Mesenchymal stem cell (in vitro differentiated cells and primary cell): ENCODE data around the gene OR52B6.
"Not testable (repeated sequence)": the region's sequence is repeated elsewhere in the genome, so short reads cannot be mapped to it uniquely, and the experiment has no call there.

Experiments
- DNase-seq: peaks from one replicate; pipeline ENCODE4 v3.0.0-alpha.2; 2013
- H2AFZ ChIP-seq: one replicate; pipeline ENCODE4 v1.6.1; 2013; ENCODE audit warnings: low read depth, mild to moderate bottlenecking, control low read depth, inconsistent platforms, low read length, moderate library complexity
- H2AK5ac ChIP-seq: 2 replicates; pipeline ENCODE4 v1.6.1; 2013; ENCODE audit warnings: low read length, moderate library complexity, mild to moderate bottlenecking, inconsistent platforms; ENCODE audit not compliant: severe bottlenecking
- H2BK120ac ChIP-seq: one replicate; pipeline ENCODE4 v1.6.1; 2013; ENCODE audit warnings: low read depth, mild to moderate bottlenecking, inconsistent platforms, low read length, moderate library complexity
- H2BK12ac ChIP-seq, 2 experiments: one replicate each; pipeline ENCODE4 v1.6.1; 2013; ENCODE audit warnings: inconsistent platforms in 2 of 2, low read length in 2 of 2, mild to moderate bottlenecking in 2 of 2, moderate library complexity in 2 of 2, control low read depth in 1 of 2
- H2BK15ac ChIP-seq: one replicate; pipeline ENCODE4 v1.6.1; 2013; ENCODE audit warnings: mild to moderate bottlenecking, low read depth, inconsistent platforms; ENCODE audit not compliant: poor library complexity, severe bottlenecking
- H2BK5ac ChIP-seq: 2 replicates; pipeline ENCODE4 v1.6.1; 2013; ENCODE audit warnings: low read depth, mild to moderate bottlenecking, low read length, control low read depth, inconsistent platforms; ENCODE audit not compliant: poor library complexity, severe bottlenecking
- H3K14ac ChIP-seq, 2 experiments: one replicate each; pipeline ENCODE4 v1.6.1; 2013; ENCODE audit warnings: inconsistent platforms in 2 of 2, low read length in 2 of 2, control low read depth in 1 of 2, mild to moderate bottlenecking in 1 of 2, moderate library complexity in 1 of 2
- H3K18ac ChIP-seq, 2 experiments: one replicate each; pipeline ENCODE4 v1.6.1; 2013; ENCODE audit warnings: inconsistent platforms in 2 of 2, low read length in 2 of 2, control low read depth in 1 of 2, low read depth in 1 of 2, mild to moderate bottlenecking in 1 of 2
- H3K23ac ChIP-seq, 2 experiments: one replicate each; pipeline ENCODE4 v1.6.1; 2013; ENCODE audit warnings: inconsistent platforms in 2 of 2, low read length in 2 of 2, mild to moderate bottlenecking in 2 of 2, moderate library complexity in 2 of 2, control low read depth in 1 of 2
- H3K27ac ChIP-seq: 2 replicates; pipeline ENCODE4 v1.5.1; 2013; ENCODE audit warnings: mild to moderate bottlenecking, moderate library complexity, low read length, control low read depth, inconsistent platforms; ENCODE audit not compliant: poor library complexity, severe bottlenecking
- H3K27me3 ChIP-seq, 2 experiments: 2 replicates each; pipeline versions ENCODE4 v1.6.1 to v1.7.0; 2013; ENCODE audit warnings: low read length in 2 of 2, mild to moderate bottlenecking in 2 of 2, moderate library complexity in 2 of 2, control low read depth in 1 of 2, inconsistent platforms in 1 of 2; ENCODE audit not compliant: control insufficient read depth in 1 of 2, insufficient read depth in 1 of 2
- H3K36me3 ChIP-seq, 2 experiments: 2 replicates each; pipeline versions ENCODE4 v1.6.1 to v1.7.0; 2013; ENCODE audit warnings: low read length in 2 of 2, control low read depth in 1 of 2, inconsistent platforms in 1 of 2, low read depth in 1 of 2, mild to moderate bottlenecking in 1 of 2; ENCODE audit not compliant: insufficient read depth in 2 of 2, control insufficient read depth in 1 of 2
- H3K4ac ChIP-seq, 2 experiments: one replicate each; pipeline ENCODE4 v1.6.1; 2013; ENCODE audit warnings: inconsistent platforms in 2 of 2, low read length in 2 of 2, mild to moderate bottlenecking in 2 of 2, moderate library complexity in 2 of 2, control low read depth in 1 of 2, low read depth in 1 of 2
- H3K4me1 ChIP-seq: 2 replicates; pipeline ENCODE4 v1.6.1; 2013; ENCODE audit warnings: low read depth, low read length, control low read depth; ENCODE audit not compliant: control insufficient read depth, insufficient read depth
- H3K4me2 ChIP-seq: 2 replicates; pipeline ENCODE4 v1.6.1; 2013; ENCODE audit warnings: low read length, mild to moderate bottlenecking, inconsistent platforms; ENCODE audit not compliant: poor library complexity, severe bottlenecking
- H3K4me3 ChIP-seq, 2 experiments: 2 replicates each; pipeline versions ENCODE4 v1.5.1 to v1.7.0; 2013; ENCODE audit warnings: low read length in 2 of 2, mild to moderate bottlenecking in 2 of 2, control low read depth in 1 of 2, low read depth in 1 of 2; ENCODE audit not compliant: insufficient read depth in 1 of 2
- H3K79me1 ChIP-seq: replicated peaks from 2 replicates; pipeline ENCODE4 v1.6.1; 2013; ENCODE audit warnings: mild to moderate bottlenecking, control low read depth, low read length, inconsistent platforms; ENCODE audit not compliant: poor library complexity, severe bottlenecking
- H3K9ac ChIP-seq: 2 replicates; pipeline ENCODE4 v1.7.0; 2013; ENCODE audit warnings: mild to moderate bottlenecking, low read length, moderate library complexity
- H3K9me3 ChIP-seq: 2 replicates; pipeline ENCODE4 v1.7.0; 2013; ENCODE audit warnings: mild to moderate bottlenecking, low read length; ENCODE audit not compliant: control insufficient read depth
- H4K8ac ChIP-seq: one replicate; pipeline ENCODE4 v1.6.1; 2013; ENCODE audit warnings: inconsistent platforms, mild to moderate bottlenecking, low read length, moderate library complexity
- H4K91ac ChIP-seq: one replicate; pipeline ENCODE4 v1.6.1; 2013; ENCODE audit warnings: mild to moderate bottlenecking, low read length, inconsistent platforms
- WGBS: methylation state at CpG from one replicate; pipeline ENCODE4 v1.1.7; 2013; ENCODE audit warnings: mixed read lengths; 5-methylcytosine and 5-hydroxymethylcytosine counted together

Gene OR52B6

GRCh38 chr11:5600374-5600851, 19.7 kb downstream of the OR52B6 start:
- Histone ChIP-seq H3K36me3 (peaks cover 3% of the 10 kb centered on the region in 2 experiments), H3K18ac (peak overlapping the region in 1 of 2 experiments; percentile 80), H3K27me3 (no peaks in the 10 kb centered on the region), H3K79me1 (peaks cover 8% of the 10 kb centered on the region), H4K8ac (peak overlapping the region; percentile 76), H3K14ac (no peak overlapping the region), H3K4me3 (no peak overlapping the region), H3K9me3 (no peaks in the 10 kb centered on the region), H3K4me2 (no peak overlapping the region), H3K9ac (peak overlapping the region; percentile 37), H3K27ac (peak overlapping the region; percentile 2), H3K23ac (no peak overlapping the region), H3K4me1 (peaks cover 11% of the 10 kb centered on the region), H3K4ac (no peak overlapping the region), H2AFZ (no peak overlapping the region), H2BK5ac (no peak overlapping the region), H2AK5ac (no peak overlapping the region), H4K91ac (no peak overlapping the region), H2BK12ac (no peak overlapping the region), H2BK120ac (no peak overlapping the region), H2BK15ac (peak overlapping the region; percentile 92)
- WGBS = 44% methylated on average over 9 of the region's 9 CpGs
- peak; percentile 91 for DNase-seq

GRCh38 chr11:5602791-5603190, 22.1 kb downstream of the OR52B6 start:
- not testable (repeated sequence) for H3K4me1 ChIP-seq, H2AK5ac ChIP-seq, H3K4ac ChIP-seq, H3K79me1 ChIP-seq, H3K23ac ChIP-seq, H2BK12ac ChIP-seq, H2BK120ac ChIP-seq, H3K9me3 ChIP-seq, H3K27me3 ChIP-seq, H3K18ac ChIP-seq, H4K91ac ChIP-seq, H2AFZ ChIP-seq, H2BK15ac ChIP-seq, H3K4me2 ChIP-seq, H3K27ac ChIP-seq, H4K8ac ChIP-seq, H3K14ac ChIP-seq, H3K36me3 ChIP-seq, H2BK5ac ChIP-seq, H3K4me3 ChIP-seq, H3K9ac ChIP-seq
- peak; percentile 29 for DNase-seq
- WGBS = 92% methylated on average over 4 of the region's 4 CpGs

GRCh38 chr11:5603326-5603725, 22.6 kb downstream of the OR52B6 start:
- no peak overlapping the region for H3K4me2 ChIP-seq

GRCh38 chr11:5604896-5605295, 24.2 kb downstream of the OR52B6 start:
- Histone ChIP-seq H3K4me1 (peaks cover 6% of the 10 kb centered on the region), H3K79me1 (peaks cover 1% of the 10 kb centered on the region), H3K36me3 (peaks cover 3% of the 10 kb centered on the region in 2 experiments), H2AK5ac (no peak overlapping the region), H2BK120ac (no peak overlapping the region), H3K14ac (no peak overlapping the region), H3K9ac (no peak overlapping the region), H3K4me3 (no peak overlapping the region), H2BK15ac (no peak overlapping the region), H2AFZ (no peak overlapping the region), H3K9me3 (no peaks in the 10 kb centered on the region), H4K91ac (no peak overlapping the region), H3K4ac (no peak overlapping the region), H3K27ac (no peak overlapping the region), H3K23ac (no peak overlapping the region), H3K4me2 (no peak overlapping the region), H2BK12ac (no peak overlapping the region), H2BK5ac (no peak overlapping the region), H4K8ac (no peak overlapping the region), H3K18ac (no peak overlapping the region), H3K27me3 (no peaks in the 10 kb centered on the region)
- DNase-seq = no peak
- 85% methylated on average over 4 of the region's 4 CpGs for whole genome bisulfite sequencing

More at GRCh38 chr11:5603326-5603725, 22.6 kb downstream of the OR52B6 start:
- Histone ChIP-seq H3K18ac (no peak overlapping the region), H2BK12ac (no peak overlapping the region), H2BK15ac (no peak overlapping the region), H3K27ac (no peak overlapping the region), H3K9me3 (no peaks in the 10 kb centered on the region), H2BK5ac (no peak overlapping the region), H2AK5ac (peak overlapping the region; percentile 1), H3K4me1 (peaks cover 6% of the 10 kb centered on the region), H3K36me3 (peaks cover 3% of the 10 kb centered on the region in 2 experiments), H3K27me3 (no peaks in the 10 kb centered on the region), H3K4ac (no peak overlapping the region), H3K79me1 (peaks cover 1% of the 10 kb centered on the region), H3K4me3 (no peak overlapping the region), H2AFZ (no peak overlapping the region), H2BK120ac (no peak overlapping the region), H3K9ac (no peak overlapping the region), H3K23ac (no peak overlapping the region), H4K91ac (no peak overlapping the region), H3K14ac (no peak overlapping the region), H4K8ac (no peak overlapping the region)
- WGBS = 94% methylated on average over 8 of the region's 8 CpGs
- DNase-seq = no peak
